Hematopoietic multipotent progenitor cell treated with erythropoietin and hydrocortisone succinate and interleukin-3 and kit ligand, for 15 days (in vitro differentiated cells): ENCODE measurements around the gene TMEM205.
A peak's percentile ranks its signal among the peaks of the same experiment; 100 is the strongest.
"Not testable (repeated sequence)": the region's sequence is repeated elsewhere in the genome, so short reads cannot be mapped to it uniquely, and the experiment has no call there.

ENCODE experiments used
- DNase-seq: peaks from one replicate; pipeline ENCODE4 v3.0.0-alpha.2; 2015; ENCODE audit warnings: low spot score

The TMEM205 gene

GRCh38 chr19:11339254-11340098 lies 6.6 kb downstream of the TMEM205 start, which contains the start of gene RAB3D:
Gene RAB3D, minus strand, starts transcription at chr19:11339657. Its CDS starts 2,258 bp downstream, at chr19:11337399.
- peak; percentile 55 for DNase-seq

DNA sequence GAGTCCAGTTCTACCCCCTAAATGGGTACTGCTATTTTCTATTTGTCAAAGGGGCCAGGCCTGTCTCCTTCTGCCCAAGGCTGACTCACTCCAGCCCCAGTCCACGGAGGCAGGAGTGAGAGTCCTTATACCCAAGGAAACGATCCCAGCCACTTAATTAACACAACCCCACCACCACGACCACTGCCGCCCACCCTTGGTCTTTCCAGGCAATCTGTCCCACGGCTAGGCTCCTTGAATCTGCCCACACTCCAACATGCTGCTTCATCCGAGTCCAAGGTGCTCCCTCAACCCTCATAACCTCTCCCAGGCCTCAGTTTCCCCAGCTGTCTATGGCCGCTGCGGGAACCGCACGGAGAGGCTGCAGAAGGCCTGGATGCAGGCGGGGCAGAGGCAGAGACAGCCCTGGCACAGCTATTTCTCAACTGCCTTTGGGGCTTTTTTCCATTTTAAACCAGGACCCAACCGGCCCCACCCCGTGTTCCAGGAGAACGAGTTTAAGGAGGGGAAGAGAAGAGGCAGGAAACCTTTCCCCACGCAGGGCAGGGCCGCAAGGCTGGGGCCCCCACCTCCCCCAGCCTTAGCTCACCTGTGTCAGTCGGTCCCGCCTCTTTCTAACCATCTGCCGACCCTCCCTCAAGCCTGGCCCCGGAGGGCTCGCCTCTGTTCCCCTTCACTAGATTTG lies 7.4 kb downstream of the TMEM205 start:
- no peak for DNase-seq

- DNase-seq = no peak
Measured at GRCh38 chr19:11338121-11338520, 7.9 kb downstream of the TMEM205 start.

- no peak for DNase-seq
Measured at GRCh38 chr19:11337080-11337479, 9.0 kb downstream of the TMEM205 start.

DNA sequence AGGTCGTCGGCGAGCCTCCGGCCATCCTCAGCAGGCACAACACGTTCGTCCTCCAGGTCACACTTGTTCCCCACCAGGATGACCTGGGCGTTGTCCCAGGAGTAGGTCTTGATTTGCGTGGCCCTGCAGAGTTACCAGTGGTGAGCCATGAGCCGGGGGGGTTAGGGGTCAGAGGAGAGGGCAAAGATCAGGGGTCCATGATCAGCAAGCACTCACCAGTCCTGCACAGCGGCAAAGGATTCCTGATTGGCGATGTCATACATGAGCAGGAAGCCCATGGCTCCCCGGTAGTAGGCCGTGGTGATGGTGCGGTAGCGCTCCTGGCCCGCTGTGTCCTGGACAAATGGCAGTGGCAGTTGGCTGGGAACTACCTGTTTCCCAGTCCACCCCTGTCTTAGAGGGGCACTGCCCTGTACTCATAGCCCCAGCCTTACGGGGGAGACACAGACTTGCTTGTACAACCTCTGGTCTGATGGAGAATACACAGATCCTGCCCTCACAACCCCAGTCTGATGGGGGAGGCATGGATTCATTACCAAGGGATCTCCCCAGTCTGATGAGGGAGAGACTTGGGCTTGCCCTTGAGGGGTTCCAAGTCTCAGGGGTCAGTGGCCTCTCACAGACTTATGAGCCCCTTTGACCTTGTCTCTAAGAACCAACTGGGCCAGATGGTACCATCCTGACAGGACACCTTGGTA lies 10.5 kb downstream of the TMEM205 start:
- no peak for DNase-seq

DNA sequence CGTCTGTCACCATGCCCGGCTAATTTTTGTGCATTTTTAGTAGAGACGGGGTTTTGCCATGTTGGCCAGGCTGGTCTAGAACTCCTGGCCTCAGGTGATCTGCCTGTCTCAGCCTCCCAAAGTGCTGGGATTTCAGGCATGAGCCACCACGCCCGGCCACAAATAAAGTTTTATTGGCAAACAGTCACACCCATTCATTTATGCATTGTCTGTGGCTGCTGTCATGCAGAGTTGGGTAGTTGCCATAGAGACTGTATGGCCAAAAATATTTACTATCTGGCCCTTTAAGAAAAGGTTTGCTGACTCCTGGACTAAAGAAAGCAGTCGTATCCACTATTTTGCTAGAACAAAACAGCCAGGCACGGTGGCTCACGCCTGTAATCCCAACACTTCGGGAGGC lies 12.2 kb downstream of the TMEM205 start:
- not testable (repeated sequence) for DNase-seq

- no peak for DNase-seq
Measured at GRCh38 chr19:11332822-11333221, 13.2 kb downstream of the TMEM205 start.

- DNase-seq = no peak
Measured at GRCh38 chr19:11331502-11331901, 14.6 kb downstream of the TMEM205 start.

DNA sequence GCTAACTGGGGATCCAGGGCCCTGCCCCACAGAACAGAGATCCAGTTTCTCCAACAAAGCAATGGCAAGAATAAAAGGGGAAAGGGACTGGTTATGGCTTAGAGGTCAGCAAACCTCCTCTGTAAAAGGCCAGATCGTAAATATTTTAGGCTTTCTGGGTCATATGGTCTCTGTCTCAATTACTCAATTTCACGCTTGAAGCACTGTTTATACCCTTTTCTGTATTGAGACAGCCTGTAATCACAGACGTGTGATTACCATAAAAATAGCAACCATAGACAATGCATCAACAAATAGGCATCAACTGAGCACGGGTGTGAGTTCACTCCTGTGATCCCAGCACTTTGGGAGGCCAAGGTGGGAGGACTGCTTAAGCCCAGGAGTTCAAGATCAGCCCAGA lies 15.9 kb downstream of the TMEM205 start:
- DNase-seq = no peak

GRCh38 chr19:11325544-11325943 lies 20.5 kb downstream of the TMEM205 start:
- no peak for DNase-seq

- no peak for DNase-seq
Measured at GRCh38 chr19:11324748-11325389, 21.2 kb downstream of the TMEM205 start.

DNA sequence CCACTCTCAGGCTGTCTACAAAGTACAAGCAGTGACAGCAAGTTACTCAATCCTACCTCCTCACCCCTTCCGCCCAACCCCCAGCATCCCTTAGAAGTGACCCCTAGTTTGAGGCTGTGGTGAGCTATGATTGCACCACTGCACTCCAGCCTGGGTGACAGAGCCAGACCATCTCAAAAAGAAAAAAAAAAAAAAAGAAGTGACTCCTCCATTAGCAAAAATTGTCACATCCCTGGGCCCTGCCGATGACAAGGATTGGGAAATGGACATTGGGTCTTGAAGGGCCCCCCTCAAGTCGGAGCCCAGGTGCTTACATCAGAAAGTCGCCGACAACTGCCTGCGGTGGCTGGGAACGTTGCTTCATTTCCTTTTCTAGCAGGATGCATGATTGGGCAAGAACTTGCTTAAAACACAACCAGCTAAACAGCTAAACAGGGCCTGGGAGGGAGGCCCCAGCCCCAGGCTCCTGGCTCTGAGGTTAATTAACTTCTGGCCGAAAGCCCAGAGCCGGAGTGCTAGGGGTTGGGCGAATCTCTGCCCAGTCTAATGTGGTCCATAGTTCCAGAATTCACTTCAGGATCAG lies 21.9 kb downstream of the TMEM205 start:
- no peak for DNase-seq

DNA sequence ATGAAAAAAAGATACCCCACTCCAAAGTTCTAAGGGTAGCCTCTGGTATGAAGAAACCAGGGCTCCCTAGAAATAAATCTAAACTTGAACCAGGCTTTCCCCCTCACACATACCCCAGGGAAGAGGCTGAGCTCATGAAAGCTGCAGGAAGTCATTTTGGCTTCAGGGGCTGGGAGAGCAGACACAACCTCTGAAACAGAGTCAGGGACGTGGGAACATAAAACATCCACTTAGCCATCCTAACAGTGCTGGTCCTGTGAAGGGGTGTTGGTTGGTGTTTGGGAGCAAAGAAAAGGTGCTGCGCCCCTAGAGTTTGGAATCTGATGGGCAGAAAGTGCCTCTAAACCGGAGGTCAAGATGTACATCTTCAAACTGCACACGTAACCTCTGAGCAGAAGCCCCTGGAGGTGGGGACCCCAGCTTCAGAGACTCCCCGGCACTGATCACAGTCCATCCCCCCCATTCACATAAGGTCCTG lies 22.4 kb downstream of the TMEM205 start:
- DNase-seq = no peak

GRCh38 chr19:11322269-11323024 lies 23.6 kb downstream of the TMEM205 start:
- no peak for DNase-seq

GRCh38 chr19:11321191-11322126 lies 24.6 kb downstream of the TMEM205 start:
- no peak for DNase-seq

- not testable (repeated sequence) for DNase-seq
Measured at GRCh38 chr19:11320278-11320995, 25.6 kb downstream of the TMEM205 start.

DNA sequence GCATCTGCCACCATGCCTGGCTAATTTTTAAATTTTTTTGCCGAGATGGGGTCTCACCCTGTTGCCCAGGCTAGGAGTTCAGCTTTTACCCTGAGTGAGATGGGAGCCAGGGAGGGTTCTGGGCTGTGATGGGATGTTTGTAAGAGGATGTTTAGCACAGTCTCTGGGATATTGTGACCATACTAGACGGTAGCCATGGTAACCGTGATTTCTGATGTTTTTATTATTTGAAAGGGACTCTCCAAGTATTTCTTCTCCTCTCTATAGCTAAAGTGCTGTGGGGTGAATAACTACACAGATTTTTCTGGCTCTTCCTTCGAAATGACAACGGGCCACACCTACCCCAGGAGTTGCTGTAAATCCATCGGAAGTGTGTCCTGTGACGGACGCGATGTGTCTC lies 39.7 kb downstream of the TMEM205 start:
- DNase-seq = no peak

GRCh38 chr19:11304936-11305335 lies 41.1 kb downstream of the TMEM205 start:
- DNase-seq = no peak

- DNase-seq = no peak
Measured at GRCh38 chr19:11300811-11301120, 45.3 kb downstream of the TMEM205 start.
